ENCODE results near the gene RAB20. TPM values are rescaled to one million over a fixed set of nuclear protein-coding genes. Genes with fewer than 3 reads are reported as not detected.

Gene RAB20
- total and polyA plus RNA-seq, 9 donors, result 14.5 to 32.6 (median 22.0) TPM

- TF ChIP-seq EP300 (IDR thresholded peaks at IDR 0.05), result no peak
- TF ChIP-seq, protein P1, sequence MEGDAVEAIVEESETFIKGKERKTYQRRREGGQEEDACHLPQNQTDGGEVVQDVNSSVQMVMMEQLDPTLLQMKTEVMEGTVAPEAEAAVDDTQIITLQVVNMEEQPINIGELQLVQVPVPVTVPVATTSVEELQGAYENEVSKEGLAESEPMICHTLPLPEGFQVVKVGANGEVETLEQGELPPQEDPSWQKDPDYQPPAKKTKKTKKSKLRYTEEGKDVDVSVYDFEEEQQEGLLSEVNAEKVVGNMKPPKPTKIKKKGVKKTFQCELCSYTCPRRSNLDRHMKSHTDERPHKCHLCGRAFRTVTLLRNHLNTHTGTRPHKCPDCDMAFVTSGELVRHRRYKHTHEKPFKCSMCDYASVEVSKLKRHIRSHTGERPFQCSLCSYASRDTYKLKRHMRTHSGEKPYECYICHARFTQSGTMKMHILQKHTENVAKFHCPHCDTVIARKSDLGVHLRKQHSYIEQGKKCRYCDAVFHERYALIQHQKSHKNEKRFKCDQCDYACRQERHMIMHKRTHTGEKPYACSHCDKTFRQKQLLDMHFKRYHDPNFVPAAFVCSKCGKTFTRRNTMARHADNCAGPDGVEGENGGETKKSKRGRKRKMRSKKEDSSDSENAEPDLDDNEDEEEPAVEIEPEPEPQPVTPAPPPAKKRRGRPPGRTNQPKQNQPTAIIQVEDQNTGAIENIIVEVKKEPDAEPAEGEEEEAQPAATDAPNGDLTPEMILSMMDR (IDR thresholded peaks at IDR 0.05), result no peak
- TF ChIP-seq POLR2A (IDR thresholded peaks at IDR 0.05), result no peak
- no peaks in the 10 kb centered on the region for H3K27me3 ChIP-seq
- H3K9me3 ChIP-seq, result no peaks in the 10 kb centered on the region
- no peak overlapping the region for H3K4me3 ChIP-seq
- no peak overlapping the region for H3K27ac ChIP-seq
- no peaks in the 10 kb centered on the region for H3K36me3 ChIP-seq
- no peak for DNase-seq
- intact Hi-C loops (cut with DNase I), result loop anchor here in 3 of 4 donors (5.0 to 10.0 kb wide), 5 partner anchors 138 to 452 kb away; no protein-coding TSS in a partner anchor
- 59 to 79% (median 70%) methylated on average over 2 of the region's 2 CpGs for WGBS, 3 donors
- H3K4me1 ChIP-seq (ENCODE audit: insufficient read depth), result no peaks in the 10 kb centered on the region
Measured at GRCh38 chr13:110592665-110593064, 31.1 kb upstream of the RAB20 start.

DNA sequence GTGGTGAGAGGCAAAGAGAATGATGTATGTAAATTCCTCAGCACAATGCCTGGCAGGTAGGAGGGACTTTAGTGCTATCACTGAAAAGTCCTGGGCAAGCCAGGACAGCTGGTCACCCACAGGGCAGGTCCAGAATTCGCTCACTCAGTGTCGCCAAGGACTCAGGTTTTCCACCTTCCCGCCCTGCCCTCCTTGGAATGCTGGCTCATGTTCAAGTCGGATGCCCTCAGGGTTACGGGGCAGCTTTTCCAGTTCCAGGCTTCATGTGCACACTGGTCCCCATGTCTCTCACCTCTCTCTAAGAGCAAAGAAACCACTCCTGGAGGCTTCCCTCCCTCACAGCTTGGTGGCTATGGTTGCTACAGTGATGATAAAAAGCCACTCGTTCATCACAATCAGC is 29.1 kb upstream of the RAB20 start:
- Histone ChIP-seq H3K27me3 (no peaks in the 10 kb centered on the region), H3K4me1 (ENCODE audit: insufficient read depth) (no peaks in the 10 kb centered on the region), H3K36me3 (no peaks in the 10 kb centered on the region), H3K27ac (no peak overlapping the region), H3K9me3 (no peaks in the 10 kb centered on the region), H3K4me3 (no peak overlapping the region)
- no peak for DNase-seq
- TF ChIP-seq, protein P1 (IDR thresholded peaks at IDR 0.05), result no peak
- TF ChIP-seq EP300 (IDR thresholded peaks at IDR 0.05), result no peak
- TF ChIP-seq POLR2A (IDR thresholded peaks at IDR 0.05), result no peak
- 83 to 87% (median 86%) methylated on average over 6 of the region's 6 CpGs for WGBS, 3 donors
- intact Hi-C loops (cut with DNase I), result loop anchor here in 3 of 4 donors (5.0 to 10.0 kb wide), 5 partner anchors 136 to 454 kb away; no protein-coding TSS in a partner anchor

GRCh38 chr13:110589793-110590390 is 28.4 kb upstream of the RAB20 start:
- Histone ChIP-seq H3K27me3 (no peaks in the 10 kb centered on the region), H3K4me1 (ENCODE audit: insufficient read depth) (no peaks in the 10 kb centered on the region), H3K9me3 (no peaks in the 10 kb centered on the region), H3K4me3 (no peak overlapping the region), H3K36me3 (no peaks in the 10 kb centered on the region), H3K27ac (no peak overlapping the region)
- no peak for DNase-seq
- TF ChIP-seq, protein P1 (IDR thresholded peaks at IDR 0.05), result no peak
- TF ChIP-seq POLR2A (IDR thresholded peaks at IDR 0.05) (no peak), EP300 (IDR thresholded peaks at IDR 0.05) (no peak)
- 38 to 50% (median 47%) methylated on average over 3 of the region's 3 CpGs for WGBS, 3 donors
- intact Hi-C loops (cut with DNase I), result loop anchor here in 3 of 4 donors (5.0 to 10.0 kb wide), 5 partner anchors 135 to 455 kb away; no protein-coding TSS in a partner anchor

DNA sequence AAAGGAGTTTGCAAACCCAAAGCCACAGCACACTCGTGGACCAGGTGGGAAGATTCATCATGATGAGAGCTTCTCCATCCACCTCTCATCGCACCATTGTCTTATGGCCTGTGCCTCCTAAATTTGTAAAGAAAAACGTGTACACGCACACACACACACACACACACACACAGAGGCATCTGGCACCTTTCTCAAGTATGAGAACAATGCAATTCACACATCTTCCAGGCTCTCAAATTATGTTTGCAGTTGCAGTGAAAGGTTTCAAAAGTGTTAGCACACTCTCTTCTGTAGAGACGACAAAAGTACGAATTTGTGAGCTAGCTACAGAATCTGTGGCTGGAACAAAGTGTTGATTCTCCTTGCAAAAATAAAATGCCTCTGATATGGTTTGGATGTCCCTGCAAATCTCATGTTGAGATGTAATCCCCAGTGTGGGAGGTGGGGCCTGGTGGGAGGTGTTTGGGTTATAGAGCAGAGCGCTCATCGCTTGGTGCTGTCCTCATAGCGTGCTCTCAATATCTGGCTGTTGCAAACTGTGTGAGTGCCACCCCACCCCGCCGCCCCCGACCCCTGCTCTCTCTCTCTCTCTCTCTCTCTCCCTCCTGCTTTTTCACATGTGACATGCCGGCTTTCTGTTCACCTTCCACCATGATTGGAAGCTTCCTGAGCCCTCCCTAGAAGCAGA is 21.8 kb upstream of the RAB20 start:
- no peak for DNase-seq
- H3K9me3 ChIP-seq, result no peaks in the 10 kb centered on the region
- no peak overlapping the region for H3K27ac ChIP-seq
- H3K4me1 ChIP-seq (ENCODE audit: insufficient read depth), result no peaks in the 10 kb centered on the region
- 28 to 51% (median 35%) methylated on average over 13 of the region's 13 CpGs for WGBS, 3 donors
- H3K36me3 ChIP-seq, result no peaks in the 10 kb centered on the region
- H3K4me3 ChIP-seq, result no peak overlapping the region
- H3K27me3 ChIP-seq, result no peaks in the 10 kb centered on the region
- intact Hi-C loops (cut with DNase I), result no loop called here
- TF ChIP-seq EP300 (IDR thresholded peaks at IDR 0.05), result no peak
- TF ChIP-seq, protein P1 (IDR thresholded peaks at IDR 0.05), result no peak
- TF ChIP-seq POLR2A (IDR thresholded peaks at IDR 0.05), result no peak
